ENCODE measurements around the gene PRR20D. TPM values are rescaled to one million over a fixed set of nuclear protein-coding genes. Genes with fewer than 3 reads are reported as not detected.

PRR20D gene
- not detected in 5 replicates for total RNA-seq (2022; extraction: Qiagen RNA extraction)

DNA sequence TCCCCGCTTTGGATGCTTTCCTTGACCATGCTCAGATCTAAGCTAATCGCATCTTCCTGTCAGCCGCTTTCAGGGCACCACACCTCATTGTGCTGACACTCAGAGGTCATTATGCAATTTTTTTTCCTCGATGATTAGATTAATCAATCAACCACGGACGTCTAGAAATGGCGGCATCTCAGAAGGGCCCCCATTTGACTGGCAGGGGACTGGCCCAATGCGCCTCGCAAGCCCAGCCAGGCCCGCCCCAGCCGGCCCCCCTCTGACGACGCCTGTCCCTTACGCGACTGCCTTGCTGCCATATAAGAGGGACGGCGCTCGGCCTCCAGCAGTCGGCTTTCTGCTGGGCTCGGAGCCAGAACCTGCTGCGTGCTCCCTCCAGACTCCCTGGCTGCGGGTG, at the start of gene PRR20D:
Gene PRR20D (plus strand): TSS at position 301 of the 400 bp plus-strand sequence. CDS start 387 bp downstream, outside the sequence.

DNA sequence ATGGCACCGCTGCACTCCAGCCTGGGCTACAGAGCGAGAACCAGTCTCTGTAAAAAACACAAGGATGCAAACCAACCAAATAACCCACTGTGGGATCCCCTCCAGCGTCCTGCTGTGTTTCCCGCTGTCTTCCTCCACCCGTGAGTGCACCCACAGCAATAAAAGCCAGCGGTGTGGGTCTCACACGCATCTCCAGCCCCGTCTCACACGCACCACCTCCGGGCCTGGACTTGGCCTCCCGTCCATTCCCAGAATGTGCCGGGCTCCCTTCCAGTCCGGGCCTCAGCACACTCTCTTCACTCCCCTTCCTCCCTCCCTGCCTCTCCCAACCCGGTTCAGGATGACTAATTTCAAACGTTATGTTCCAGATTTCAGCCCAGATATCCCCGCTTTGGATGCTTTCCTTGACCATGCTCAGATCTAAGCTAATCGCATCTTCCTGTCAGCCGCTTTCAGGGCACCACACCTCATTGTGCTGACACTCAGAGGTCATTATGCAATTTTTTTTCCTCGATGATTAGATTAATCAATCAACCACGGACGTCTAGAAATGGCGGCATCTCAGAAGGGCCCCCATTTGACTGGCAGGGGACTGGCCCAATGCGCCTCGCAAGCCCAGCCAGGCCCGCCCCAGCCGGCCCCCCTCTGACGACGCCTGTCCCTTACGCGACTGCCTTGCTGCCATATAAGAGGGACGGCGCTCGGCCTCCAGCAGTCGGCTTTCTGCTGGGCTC, 20.0 kb upstream of the PRR20D start, which contains the start of gene PRR20A:
Gene PRR20A (plus strand): TSS at position 684 of the 734 bp plus-strand sequence. CDS start 387 bp downstream, outside the sequence.

DNA sequence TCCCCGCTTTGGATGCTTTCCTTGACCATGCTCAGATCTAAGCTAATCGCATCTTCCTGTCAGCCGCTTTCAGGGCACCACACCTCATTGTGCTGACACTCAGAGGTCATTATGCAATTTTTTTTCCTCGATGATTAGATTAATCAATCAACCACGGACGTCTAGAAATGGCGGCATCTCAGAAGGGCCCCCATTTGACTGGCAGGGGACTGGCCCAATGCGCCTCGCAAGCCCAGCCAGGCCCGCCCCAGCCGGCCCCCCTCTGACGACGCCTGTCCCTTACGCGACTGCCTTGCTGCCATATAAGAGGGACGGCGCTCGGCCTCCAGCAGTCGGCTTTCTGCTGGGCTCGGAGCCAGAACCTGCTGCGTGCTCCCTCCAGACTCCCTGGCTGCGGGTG, 13.2 kb upstream of the PRR20D start, which contains the start of gene PRR20B:
Gene PRR20B (plus strand): TSS at position 301 of the 400 bp plus-strand sequence. CDS start 387 bp downstream, outside the sequence.

DNA sequence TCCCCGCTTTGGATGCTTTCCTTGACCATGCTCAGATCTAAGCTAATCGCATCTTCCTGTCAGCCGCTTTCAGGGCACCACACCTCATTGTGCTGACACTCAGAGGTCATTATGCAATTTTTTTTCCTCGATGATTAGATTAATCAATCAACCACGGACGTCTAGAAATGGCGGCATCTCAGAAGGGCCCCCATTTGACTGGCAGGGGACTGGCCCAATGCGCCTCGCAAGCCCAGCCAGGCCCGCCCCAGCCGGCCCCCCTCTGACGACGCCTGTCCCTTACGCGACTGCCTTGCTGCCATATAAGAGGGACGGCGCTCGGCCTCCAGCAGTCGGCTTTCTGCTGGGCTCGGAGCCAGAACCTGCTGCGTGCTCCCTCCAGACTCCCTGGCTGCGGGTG, 6.7 kb upstream of the PRR20D start, which contains the start of gene PRR20C:
Gene PRR20C (plus strand): TSS at position 301 of the 400 bp plus-strand sequence. CDS start 387 bp downstream, outside the sequence.

DNA sequence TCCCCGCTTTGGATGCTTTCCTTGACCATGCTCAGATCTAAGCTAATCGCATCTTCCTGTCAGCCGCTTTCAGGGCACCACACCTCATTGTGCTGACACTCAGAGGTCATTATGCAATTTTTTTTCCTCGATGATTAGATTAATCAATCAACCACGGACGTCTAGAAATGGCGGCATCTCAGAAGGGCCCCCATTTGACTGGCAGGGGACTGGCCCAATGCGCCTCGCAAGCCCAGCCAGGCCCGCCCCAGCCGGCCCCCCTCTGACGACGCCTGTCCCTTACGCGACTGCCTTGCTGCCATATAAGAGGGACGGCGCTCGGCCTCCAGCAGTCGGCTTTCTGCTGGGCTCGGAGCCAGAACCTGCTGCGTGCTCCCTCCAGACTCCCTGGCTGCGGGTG, 6.5 kb downstream of the PRR20D start, which contains the start of gene PRR20E:
Gene PRR20E (plus strand): TSS at position 301 of the 400 bp plus-strand sequence. CDS start 387 bp downstream, outside the sequence.

Other genes with a start within 250 kb of the PRR20D start
- gene PRR20A, start 19.7 kb upstream of the PRR20D start, total RNA-seq (2022; extraction: Qiagen RNA extraction), result not detected in 5 replicates
- not detected in 5 replicates for gene PRR20B, start 13.1 kb upstream of the PRR20D start, total RNA-seq (2022; extraction: Qiagen RNA extraction)
- gene PRR20C, start 6.6 kb upstream of the PRR20D start, total RNA-seq (2022; extraction: Qiagen RNA extraction), result not detected in 5 replicates
- not detected in 5 replicates for gene PRR20E, start 6.6 kb downstream of the PRR20D start, total RNA-seq (2022; extraction: Qiagen RNA extraction)

All from A549 treated with Hydrocortisone at 1 μM for 4 hours (cell line).